Activated T-helper 1 cell treated with anti-CD3 and anti-CD28 coated beads, Interleukin-12 subunit alpha, Interleukin-12 subunit beta, Interleukin-2, Interleukin-4 antibody, amounts not matched to agents 30 ng/mL and 10 ng/mL and 1 ng/mL, durations not matched to agents 14 hours and 24 hours and 36 hours (primary cell): ENCODE data around the gene LGALS12. TPM values are rescaled to one million over a fixed set of nuclear protein-coding genes. Genes with fewer than 3 reads are reported as not detected.
A peak's percentile ranks its signal among the peaks of the same experiment; 100 is the strongest.
"Not testable (repeated sequence)": the region's sequence is repeated elsewhere in the genome, so short reads cannot be mapped to it uniquely, and the experiment has no call there.

ENCODE experiments used
- DNase-seq: peaks from one replicate; pipeline ENCODE4 v3.0.0; 2021; ENCODE audit warnings: low spot score
- H3K27ac Mint-ChIP-seq: one replicate; pipeline ENCODE4 v1.8.0; 2021; ENCODE audit warnings: mild to moderate bottlenecking, mixed read lengths
- H3K27me3 Mint-ChIP-seq: one replicate; pipeline ENCODE4 v1.8.0; 2022; ENCODE audit warnings: mild to moderate bottlenecking, moderate library complexity, mixed read lengths; ENCODE audit not compliant: insufficient read depth
- H3K36me3 Mint-ChIP-seq: one replicate; pipeline ENCODE4 v1.8.0; 2021; ENCODE audit warnings: low read depth, mixed read lengths
- H3K4me1 Mint-ChIP-seq: one replicate; pipeline ENCODE4 v1.8.0; 2021; ENCODE audit warnings: low read depth, mixed read lengths
- H3K4me3 Mint-ChIP-seq: one replicate; pipeline ENCODE4 v1.8.0; 2021; ENCODE audit warnings: mild to moderate bottlenecking, moderate library complexity, mixed read lengths
- H3K9me3 Mint-ChIP-seq: one replicate; pipeline ENCODE4 v1.8.0; 2021; ENCODE audit warnings: mixed read lengths
- intact Hi-C: fragments of 100-400 bp; cut with micrococcal nuclease; formaldehyde crosslinking; loops from one replicate; pipeline ENCODE4 v1.15.1; 2024
- total RNA-seq: library from RNA; stranded (reverse); gene quantifications from 2 replicates; pipeline ENCODE4 v1.2.3, GENCODE V29; 2022

Gene LGALS12
- total RNA-seq, 1 donor from 2014 or later, result not detected

DNA sequence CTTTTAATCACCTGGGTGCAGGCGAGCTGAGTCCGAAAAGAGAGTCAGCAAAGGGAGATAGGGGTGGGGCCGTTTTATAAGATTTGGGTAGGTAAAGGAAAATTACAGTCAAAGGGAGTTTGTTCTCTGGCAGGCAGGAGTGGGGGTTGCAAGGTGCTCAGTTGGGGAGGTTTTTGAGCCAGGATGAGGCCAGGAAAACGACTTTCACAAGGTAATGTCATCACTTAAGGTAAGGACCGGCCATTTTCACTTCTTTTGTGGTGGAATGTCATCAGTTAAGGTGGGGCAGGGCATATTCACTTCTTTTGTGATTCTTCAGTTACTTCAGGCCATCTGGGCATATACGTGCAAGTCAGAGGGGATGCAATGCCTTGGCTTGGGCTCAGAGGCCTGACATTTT lies 23.5 kb downstream of the LGALS12 start:
- DNase-seq, H3K9me3 Mint-ChIP-seq, H3K27ac Mint-ChIP-seq, H3K27me3 Mint-ChIP-seq, intact Hi-C loops, H3K36me3 Mint-ChIP-seq, H3K4me3 Mint-ChIP-seq: not testable (repeated sequence)
- peaks cover 46% of the 10 kb centered on the region for H3K4me1 Mint-ChIP-seq

DNA sequence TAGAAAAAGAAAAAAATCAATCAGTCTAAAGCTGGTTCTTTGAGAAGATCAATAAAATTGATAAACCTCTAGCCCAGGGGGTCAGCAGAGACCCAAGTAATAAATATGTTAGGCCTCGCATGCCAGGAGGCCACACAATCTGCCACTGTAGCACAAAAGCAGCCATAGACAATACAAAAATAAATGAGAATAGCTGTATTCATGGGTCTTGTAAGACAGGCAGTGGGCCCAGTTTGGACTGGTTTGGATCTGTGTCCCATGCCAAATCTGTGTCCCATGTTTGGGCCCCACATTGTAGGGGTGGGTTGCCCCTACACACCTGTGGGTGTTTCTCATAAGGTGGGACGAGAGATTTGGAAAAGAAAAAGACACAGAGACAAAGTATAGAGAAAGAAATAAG lies 24.1 kb downstream of the LGALS12 start:
- Mint-ChIP-seq H3K36me3 (no peaks in the 10 kb centered on the region), H3K4me1 (peaks cover 51% of the 10 kb centered on the region), H3K4me3 (no peak overlapping the region), H3K27me3 (no peaks in the 10 kb centered on the region), H3K9me3 (no peaks in the 10 kb centered on the region), H3K27ac (no peak overlapping the region)
- no peak for DNase-seq
- intact Hi-C loops, result no loop called here

DNA sequence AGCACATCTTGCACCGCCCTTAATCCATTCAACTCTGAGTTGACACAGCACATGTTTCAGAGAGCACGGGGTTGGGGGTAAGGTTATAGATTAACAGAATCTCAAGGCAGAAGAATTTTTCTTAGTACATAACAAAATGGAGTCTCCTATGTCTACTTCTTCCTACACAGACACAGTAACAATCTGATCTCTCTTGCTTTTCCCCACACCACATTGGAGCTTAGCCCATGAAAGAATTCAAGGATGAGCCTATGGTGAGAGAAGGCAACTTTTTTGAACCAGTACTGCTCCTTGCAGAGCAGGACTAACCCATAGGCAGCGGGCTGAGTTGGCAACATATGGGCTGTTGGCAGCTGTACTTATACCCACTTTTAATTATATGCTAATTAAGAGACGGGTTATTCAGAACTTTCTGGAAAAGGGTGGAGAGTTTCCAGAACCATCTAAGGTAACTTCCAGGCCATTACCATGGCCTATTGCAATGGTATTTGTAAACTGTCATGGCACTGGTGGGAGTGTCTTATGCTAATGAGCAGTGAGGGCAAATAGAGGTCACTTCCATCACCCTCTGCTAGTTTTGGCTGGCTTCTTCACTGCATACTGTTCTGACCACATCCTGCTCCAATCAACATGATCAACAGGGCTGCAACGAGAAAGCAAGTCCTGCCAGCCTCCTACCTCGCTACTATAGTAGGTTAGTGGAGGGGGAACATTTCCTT lies 25.3 kb downstream of the LGALS12 start:
- Mint-ChIP-seq H3K27ac (peak overlapping the region; percentile 65), H3K4me1 (peaks cover 63% of the 10 kb centered on the region), H3K4me3 (peak overlapping the region; percentile 54)
- DNase-seq, result peak; percentile 66
- H3K9me3 Mint-ChIP-seq, H3K36me3 Mint-ChIP-seq, H3K27me3 Mint-ChIP-seq: not testable (repeated sequence)
- intact Hi-C loops, result loop anchor here (1.0 kb wide), 2 partner anchors 36 to 84 kb away; no protein-coding TSS in a partner anchor

DNA sequence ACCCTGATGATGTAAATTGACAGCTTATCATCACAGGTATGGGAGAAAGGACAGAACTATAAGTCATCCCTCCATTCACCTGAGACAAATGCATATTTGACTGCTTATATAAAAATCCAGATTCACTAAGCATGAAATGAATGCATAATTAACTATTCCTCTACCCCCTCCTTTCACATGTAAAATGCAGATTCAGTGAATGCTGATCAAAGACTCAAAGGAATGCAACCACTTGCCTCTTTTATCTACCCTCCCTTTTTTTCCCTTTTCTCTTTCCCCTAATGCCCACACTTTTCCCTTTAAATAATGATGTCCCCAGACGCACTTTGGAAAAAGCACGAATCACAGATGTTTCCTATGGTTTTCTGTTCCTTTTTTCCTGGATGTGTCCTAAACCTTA lies 26.2 kb downstream of the LGALS12 start:
- H3K4me3 Mint-ChIP-seq, result no peak overlapping the region
- H3K27ac Mint-ChIP-seq, result no peak overlapping the region
- no peaks in the 10 kb centered on the region for H3K9me3 Mint-ChIP-seq
- H3K27me3 Mint-ChIP-seq, result no peaks in the 10 kb centered on the region
- no peak for DNase-seq
- intact Hi-C loops, result no loop called here
- H3K4me1 Mint-ChIP-seq, result peaks cover 72% of the 10 kb centered on the region
- no peaks in the 10 kb centered on the region for H3K36me3 Mint-ChIP-seq

- no peak overlapping the region for H3K27ac Mint-ChIP-seq
- intact Hi-C loops, result no loop called here
- no peaks in the 10 kb centered on the region for H3K36me3 Mint-ChIP-seq
- H3K4me3 Mint-ChIP-seq, result no peak overlapping the region
- peaks cover 80% of the 10 kb centered on the region for H3K4me1 Mint-ChIP-seq
- no peaks in the 10 kb centered on the region for H3K27me3 Mint-ChIP-seq
- no peaks in the 10 kb centered on the region for H3K9me3 Mint-ChIP-seq
- DNase-seq, result no peak
Measured at GRCh38 chr11:63532799-63533475, 27.1 kb downstream of the LGALS12 start.

GRCh38 chr11:63534076-63534475 lies 28.2 kb downstream of the LGALS12 start:
- peaks cover 3% of the 10 kb centered on the region for H3K36me3 Mint-ChIP-seq
- H3K9me3 Mint-ChIP-seq, result no peaks in the 10 kb centered on the region
- no peak for DNase-seq
- H3K4me1 Mint-ChIP-seq, result peaks cover 88% of the 10 kb centered on the region
- intact Hi-C loops, result no loop called here
- no peaks in the 10 kb centered on the region for H3K27me3 Mint-ChIP-seq
- no peak overlapping the region for H3K4me3 Mint-ChIP-seq
- H3K27ac Mint-ChIP-seq, result no peak overlapping the region

- Mint-ChIP-seq H3K36me3 (peaks cover 6% of the 10 kb centered on the region), H3K9me3 (no peaks in the 10 kb centered on the region), H3K27me3 (no peaks in the 10 kb centered on the region), H3K4me3 (peak overlapping the region; percentile 86), H3K27ac (peak overlapping the region; percentile 91), H3K4me1 (peaks cover 81% of the 10 kb centered on the region)
- intact Hi-C loops, result loop anchor here (1.0 to 5.0 kb wide), 4 partner anchors 18 to 136 kb away; partner anchors contain the start of gene ATL3
- peak; percentile 32 for DNase-seq
Measured at GRCh38 chr11:63534895-63535461, 29.1 kb downstream of the LGALS12 start.

GRCh38 chr11:63535734-63536133 lies 29.9 kb downstream of the LGALS12 start:
- H3K9me3 Mint-ChIP-seq, result no peaks in the 10 kb centered on the region
- peaks cover 77% of the 10 kb centered on the region for H3K4me1 Mint-ChIP-seq
- H3K27me3 Mint-ChIP-seq, result no peaks in the 10 kb centered on the region
- peak overlapping the region; percentile 91 for H3K27ac Mint-ChIP-seq
- peak overlapping the region; percentile 86 for H3K4me3 Mint-ChIP-seq
- intact Hi-C loops, result loop anchor here (1.0 to 5.0 kb wide), 4 partner anchors 18 to 136 kb away; partner anchors contain the start of gene ATL3
- peaks cover 11% of the 10 kb centered on the region for H3K36me3 Mint-ChIP-seq
- DNase-seq, result peak; percentile 34

DNA sequence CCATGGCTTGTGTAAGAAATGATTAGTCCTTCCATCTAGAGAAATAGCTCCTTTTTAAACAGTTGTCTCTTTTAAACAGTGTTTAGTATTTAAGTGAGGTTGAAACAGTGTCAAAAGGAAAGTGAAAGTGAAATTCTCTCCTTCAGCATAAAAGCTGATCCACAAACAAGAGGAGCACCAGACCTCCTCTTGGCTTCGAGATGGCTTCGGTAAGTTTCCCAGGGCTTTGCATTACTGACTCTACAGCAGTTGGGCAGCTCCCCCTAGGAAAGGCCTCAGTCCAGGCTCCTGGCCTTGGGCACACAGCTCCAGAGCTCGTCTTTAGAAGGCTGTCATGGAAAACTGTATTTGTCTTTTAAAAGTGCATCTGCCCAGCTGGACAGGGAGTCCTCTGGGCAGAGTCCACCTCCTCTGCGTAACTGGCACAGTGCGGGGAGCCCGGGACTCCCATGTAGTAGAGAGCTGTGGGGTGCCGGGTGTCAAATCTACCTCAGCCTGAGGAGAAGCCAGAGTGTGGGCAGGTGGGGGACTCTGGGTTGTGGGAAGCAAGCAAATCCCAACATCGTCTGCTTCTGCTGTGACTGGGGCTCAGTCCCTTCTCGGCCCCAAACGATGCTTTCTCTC lies 30.9 kb downstream of the LGALS12 start, which contains the start of gene PLAAT4:
TSS of gene PLAAT4 (plus strand) at position 140 of the 624 bp plus-strand sequence. CDS start at position 201, 61 bp downstream.
- H3K4me1 Mint-ChIP-seq, result peaks cover 69% of the 10 kb centered on the region
- H3K4me3 Mint-ChIP-seq, result peak within 1 kb of the TSS; percentile 86
- H3K36me3 Mint-ChIP-seq, result peaks cover 11% of the 10 kb centered on the region
- peak; percentile 41 for DNase-seq
- intact Hi-C loops, result loop anchor here (5.0 kb wide), 1 partner anchor 101 kb away; no protein-coding TSS in a partner anchor
- H3K9me3 Mint-ChIP-seq, result no peaks in the 10 kb centered on the region
- no peaks in the 10 kb centered on the region for H3K27me3 Mint-ChIP-seq
- peak within 1 kb of the TSS; percentile 91 for H3K27ac Mint-ChIP-seq

- H3K36me3 Mint-ChIP-seq, result peaks cover 15% of the 10 kb centered on the region
- no peak for DNase-seq
- H3K9me3 Mint-ChIP-seq, result no peaks in the 10 kb centered on the region
- H3K4me3 Mint-ChIP-seq, result peak overlapping the region; percentile 86
- H3K27ac Mint-ChIP-seq, result peak overlapping the region; percentile 91
- H3K4me1 Mint-ChIP-seq, result peaks cover 61% of the 10 kb centered on the region
- intact Hi-C loops, result loop anchor here (5.0 kb wide), 1 partner anchor 100 kb away; no protein-coding TSS in a partner anchor
- H3K27me3 Mint-ChIP-seq, result no peaks in the 10 kb centered on the region
Measured at GRCh38 chr11:63537293-63538101, 31.6 kb downstream of the LGALS12 start.

DNA sequence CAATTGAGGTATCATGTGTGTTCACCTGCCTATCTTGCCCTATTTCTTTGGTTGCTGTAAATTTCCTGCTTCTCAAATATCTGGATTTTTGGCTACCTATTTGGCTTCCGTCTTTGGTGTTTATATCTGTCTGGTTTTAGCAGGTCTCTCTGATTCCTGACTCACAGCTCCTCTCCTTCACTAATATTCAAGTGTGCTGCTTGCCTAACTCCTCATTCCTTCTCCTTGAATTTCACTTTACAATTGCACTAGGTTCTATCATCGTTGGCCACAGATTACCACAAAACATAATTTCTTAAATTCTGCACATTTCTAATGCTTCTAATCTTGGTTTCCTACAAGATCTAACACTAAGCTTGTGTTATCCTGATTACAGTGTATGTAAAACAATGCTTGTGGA lies 36.6 kb downstream of the LGALS12 start:
- DNase-seq, intact Hi-C loops, H3K27ac Mint-ChIP-seq, H3K4me3 Mint-ChIP-seq, H3K9me3 Mint-ChIP-seq, H3K27me3 Mint-ChIP-seq: not testable (repeated sequence)
- peaks cover 22% of the 10 kb centered on the region for H3K4me1 Mint-ChIP-seq
- H3K36me3 Mint-ChIP-seq, result peaks cover 40% of the 10 kb centered on the region

- Mint-ChIP-seq H3K27ac (no peak overlapping the region), H3K4me3 (no peak overlapping the region), H3K9me3 (no peaks in the 10 kb centered on the region), H3K4me1 (peaks cover 10% of the 10 kb centered on the region), H3K27me3 (no peaks in the 10 kb centered on the region), H3K36me3 (peaks cover 43% of the 10 kb centered on the region)
- intact Hi-C loops, result no loop called here
- DNase-seq, result no peak
Measured at GRCh38 chr11:63543711-63544110, 37.8 kb downstream of the LGALS12 start.
